ENCODE measurements around the gene ZSWIM5.
"Not testable (repeated sequence)": the region's sequence is repeated elsewhere in the genome, so short reads cannot be mapped to it uniquely, and the experiment has no call there.

GRCh38 chr1:45248004-45248403 is 41.6 kb upstream of the ZSWIM5 start:
- TF ChIP-seq EZH2 (IDR thresholded peaks at IDR 0.05; ENCODE audit: borderline replicate concordance, insufficient read depth, low read depth, low read length, poor library complexity, severe bottlenecking); CTCF (IDR thresholded peaks at IDR 0.05): not testable (repeated sequence)
